Hepatocyte (in vitro differentiated cells): ENCODE results near the gene SHE. TPM values are rescaled to one million over a fixed set of nuclear protein-coding genes. Genes with fewer than 3 reads are reported as not detected.

ENCODE experiments used
- DNase-seq: peaks from one replicate; pipeline ENCODE4 v3.0.0-alpha.2; 2016; ENCODE audit warnings: low spot score
- H2AFZ ChIP-seq: fragments of 200-600 bp; sonication (generic); 2 replicates; pipeline ENCODE4 v1.6.0; 2016; ENCODE audit warnings: antibody characterized with exemption, mild to moderate bottlenecking
- H3K27ac ChIP-seq: fragments of 200-600 bp; sonication (generic); 2 replicates; pipeline ENCODE4 v1.5.1; 2016; ENCODE audit warnings: mild to moderate bottlenecking
- H3K27me3 ChIP-seq: fragments of 200-600 bp; sonication (generic); 2 replicates; pipeline ENCODE4 v1.6.1; 2016
- H3K36me3 ChIP-seq: fragments of 200-600 bp; sonication (generic); replicated peaks from 2 replicates; pipeline ENCODE4 v1.5.1; 2016; ENCODE audit warnings: low read depth; ENCODE audit not compliant: insufficient read depth
- H3K4me1 ChIP-seq: fragments of 200-600 bp; sonication (generic); 2 replicates; pipeline ENCODE4 v1.5.1; 2016; ENCODE audit warnings: mild to moderate bottlenecking, moderate library complexity; ENCODE audit not compliant: insufficient read depth
- H3K4me2 ChIP-seq: fragments of 200-600 bp; sonication (generic); 2 replicates; pipeline ENCODE4 v1.6.0; 2016
- H3K4me3 ChIP-seq: fragments of 200-600 bp; sonication (generic); 2 replicates; pipeline ENCODE4 v1.5.1; 2016; ENCODE audit warnings: mild to moderate bottlenecking
- H3K79me2 ChIP-seq: fragments of 200-600 bp; sonication (generic); 2 replicates; pipeline ENCODE4 v1.6.0; 2017; ENCODE audit warnings: mild to moderate bottlenecking
- H3K9me2 ChIP-seq: fragments of 200-600 bp; sonication (generic); replicated peaks from 2 replicates; pipeline ENCODE4 v1.6.0; 2017; ENCODE audit warnings: mild to moderate bottlenecking; ENCODE audit not compliant: insufficient read depth
- H3K9me3 ChIP-seq: fragments of 200-600 bp; sonication (generic); 2 replicates; pipeline ENCODE4 v1.5.1; 2016; ENCODE audit warnings: low read depth, mild to moderate bottlenecking
- H4K20me1 ChIP-seq: fragments of 200-600 bp; sonication (generic); 2 replicates; pipeline ENCODE4 v1.6.0; 2016; ENCODE audit warnings: mild to moderate bottlenecking; ENCODE audit not compliant: insufficient read depth, poor library complexity, severe bottlenecking
- CTCF ChIP-seq: fragments of 200-600 bp; sonication (generic); IDR thresholded peaks from 2 replicates; pipeline ENCODE4 v1.5.1; 2016; ENCODE audit warnings: antibody characterized with exemption, mild to moderate bottlenecking; ENCODE audit not compliant: poor library complexity
- EZH2 ChIP-seq: fragments of 200-600 bp; sonication (generic); IDR thresholded peaks from 2 replicates; pipeline ENCODE4 v1.6.1; 2016; ENCODE audit warnings: antibody characterized with exemption, mild to moderate bottlenecking, borderline replicate concordance
- EZH2phosphoT487 ChIP-seq: fragments of 200-600 bp; sonication (generic); IDR thresholded peaks from one replicate; pipeline ENCODE4 v1.6.1; 2018; ENCODE audit warnings: antibody characterized with exemption, mild to moderate bottlenecking, low read depth, moderate library complexity; ENCODE audit not compliant: unreplicated experiment, severe bottlenecking
- WGBS: methylation state at CpG from one replicate; pipeline ENCODE4 v1.1.6; 2016; ENCODE audit warnings: low lambda C conversion rate; ENCODE audit errors: missing lambda C conversion rate; 5-methylcytosine and 5-hydroxymethylcytosine counted together
- polyA plus RNA-seq: library from polyadenylated mRNA; unstranded; fragments of >200 nt; fragmentation: Nextera tagmentation; extraction: Ambion mirVana; gene quantifications from 2 replicates; pipeline ENCODE4 v1.2.1, GENCODE V29; 2016
- total RNA-seq: library from RNA; depleted of rRNA; stranded (reverse); fragments of >200 nt; gene quantifications from 2 replicates; pipeline ENCODE4 v1.2.3, GENCODE V29; 2014

Gene SHE
- total and polyA plus RNA-seq, 2 experiments from 2014 or later: 0.60 TPM; not detected in 1

GRCh38 chr1:154466921-154467417 lies 35.2 kb downstream of the SHE start:
- no peaks in the 10 kb centered on the region for H3K9me2 ChIP-seq
- DNase-seq: no peak
- TF ChIP-seq EZH2phosphoT487 (no peak), CTCF (peak; percentile 21), EZH2 (no peak)
- no peaks in the 10 kb centered on the region for H3K4me1 ChIP-seq
- H3K4me3 ChIP-seq: no peak overlapping the region
- H3K9me3 ChIP-seq: no peaks in the 10 kb centered on the region
- no peaks in the 10 kb centered on the region for H3K36me3 ChIP-seq
- H3K79me2 ChIP-seq: no peaks in the 10 kb centered on the region
- no peak overlapping the region for H2AFZ ChIP-seq
- WGBS: 54% methylated on average over 8 of the region's 8 CpGs
- H3K27ac ChIP-seq: no peak overlapping the region
- no peaks in the 10 kb centered on the region for H3K27me3 ChIP-seq
- H4K20me1 ChIP-seq: no peaks in the 10 kb centered on the region
- no peak overlapping the region for H3K4me2 ChIP-seq

GRCh38 chr1:154466206-154466605 lies 36.0 kb downstream of the SHE start:
- WGBS: 70% methylated on average over 3 of the region's 3 CpGs

GRCh38 chr1:154465621-154466195 lies 36.5 kb downstream of the SHE start:
- no peak for DNase-seq
- Histone ChIP-seq H3K9me3 (no peaks in the 10 kb centered on the region), H3K36me3 (no peaks in the 10 kb centered on the region), H3K4me1 (no peaks in the 10 kb centered on the region), H3K4me2 (no peak overlapping the region), H3K79me2 (no peaks in the 10 kb centered on the region), H3K27me3 (no peaks in the 10 kb centered on the region), H3K9me2 (no peaks in the 10 kb centered on the region), H3K27ac (no peak overlapping the region), H2AFZ (no peak overlapping the region), H4K20me1 (no peaks in the 10 kb centered on the region), H3K4me3 (no peak overlapping the region)
- no peak for TF ChIP-seq CTCF
- no peak for TF ChIP-seq EZH2
- no peak for TF ChIP-seq EZH2phosphoT487
- 84% methylated on average over 8 of the region's 8 CpGs for WGBS

More at GRCh38 chr1:154466206-154466605, 36.0 kb downstream of the SHE start:
- Histone ChIP-seq H3K4me2 (no peak overlapping the region), H3K4me1 (no peaks in the 10 kb centered on the region), H3K79me2 (no peaks in the 10 kb centered on the region), H3K9me2 (no peaks in the 10 kb centered on the region), H3K9me3 (no peaks in the 10 kb centered on the region), H3K27me3 (no peaks in the 10 kb centered on the region), H3K4me3 (no peak overlapping the region), H3K27ac (no peak overlapping the region), H2AFZ (no peak overlapping the region), H3K36me3 (no peaks in the 10 kb centered on the region), H4K20me1 (no peaks in the 10 kb centered on the region)
- no peak for TF ChIP-seq EZH2phosphoT487
- no peak for TF ChIP-seq CTCF
- TF ChIP-seq EZH2: no peak
- DNase-seq: no peak
